ENCODE measurements around the gene TMOD1. TPM values are rescaled to one million over a fixed set of nuclear protein-coding genes. Genes with fewer than 3 reads are reported as not detected.

Gene TMOD1
- polyA plus RNA-seq, 1 of the 3 experiments (the other 2 are of a cell fraction), result 0.54 TPM

GRCh38 chr9:97601228-97601898 lies 99.9 kb downstream of the TMOD1 start:
- DNase-seq, result no peak

GRCh38 chr9:97602430-97602829 lies 101.0 kb downstream of the TMOD1 start:
- DNase-seq, result no peak
- Histone ChIP-seq H2AFZ (ENCODE audit: low read depth) (no peak overlapping the region), H3K4me2 (no peak overlapping the region), H3K9me2 (no peaks in the 10 kb centered on the region), H3F3A (replicated peaks; ENCODE audit: insufficient read depth) (no peaks in the 10 kb centered on the region), H3K9ac (no peak overlapping the region), H3K27ac (ENCODE audit: low read depth in 2 of 2, low read length in 1 of 2) (no peak overlapping the region; a peak in 1 of 4 replicates), H3K9me3 (no peaks in the 10 kb centered on the region), H3K4me3 (ENCODE audit: low read depth in 2 of 2, low read length in 1 of 2) (no peak overlapping the region), H3K36me3 (replicated peaks in 1 of 2; ENCODE audit: control insufficient read depth in 1 of 2, insufficient read depth in 2 of 2, low read length in 1 of 2) (peaks cover 8 to 72% of the 10 kb centered on the region in 2 experiments), H4K20me1 (ENCODE audit: insufficient read depth) (no peaks in the 10 kb centered on the region), H3K27me3 (ENCODE audit: insufficient read depth) (no peaks in the 10 kb centered on the region), H3K4me1 (ENCODE audit: control insufficient read depth in 1 of 2, insufficient read depth in 2 of 2, low read depth in 1 of 2, low read length in 1 of 2) (peaks cover 0 to 24% of the 10 kb centered on the region in 2 experiments; a peak in 2 of 4 replicates), H3K79me2 (ENCODE audit: insufficient read depth) (no peaks in the 10 kb centered on the region)
- POLR2A ChIA-PET, result interaction anchor here (1.0 kb wide), 1 partner anchor 31 kb away, joined by 3 read pairs; the partner anchor contains the start of genes NCBP1 and TSTD2
- CTCF ChIA-PET, result interaction anchor here (0.8 to 28.6 kb wide), 7 partner anchors 10 to 132 kb away, joined by 3 to 677 read pairs (median 3); no protein-coding TSS in a partner anchor
- WGBS (ENCODE audit: low lambda C conversion rate), result 90% methylated on average over 9 of the region's 10 CpGs
- TF ChIP-seq NRF1 (IDR thresholded peaks at IDR 0.05; ENCODE audit: low read depth, low read length) (no peak), TEAD4 (IDR thresholded peaks at IDR 0.05; ENCODE audit: borderline replicate concordance, insufficient read depth) (no peak), FOXM1 (IDR thresholded peaks at IDR 0.05; ENCODE audit: low read depth) (no peak), EP300 (IDR thresholded peaks at IDR 0.05; ENCODE audit: borderline replicate concordance in 1 of 2, low read depth in 1 of 2, low read length in 1 of 2) (no peak), TCF12 (IDR thresholded peaks at IDR 0.05) (no peak), CTCF (IDR thresholded peaks at IDR 0.05) (no peak), EZH2phosphoT487 (IDR thresholded peaks at IDR 0.05; ENCODE audit: borderline replicate concordance, low read depth) (no peak), CHD2 (IDR thresholded peaks at IDR 0.05; ENCODE audit: low read length, partially characterized antibody) (no peak), TAF1 (IDR thresholded peaks at IDR 0.05; ENCODE audit: borderline replicate concordance, low read depth, low read length) (no peak), GABPA (IDR thresholded peaks at IDR 0.05; ENCODE audit: low read depth) (no peak), JUND (IDR thresholded peaks at IDR 0.05) (no peak), RCOR1 (IDR thresholded peaks at IDR 0.05; ENCODE audit: low read length) (no peak)
- TF ChIP-seq, protein P1, sequence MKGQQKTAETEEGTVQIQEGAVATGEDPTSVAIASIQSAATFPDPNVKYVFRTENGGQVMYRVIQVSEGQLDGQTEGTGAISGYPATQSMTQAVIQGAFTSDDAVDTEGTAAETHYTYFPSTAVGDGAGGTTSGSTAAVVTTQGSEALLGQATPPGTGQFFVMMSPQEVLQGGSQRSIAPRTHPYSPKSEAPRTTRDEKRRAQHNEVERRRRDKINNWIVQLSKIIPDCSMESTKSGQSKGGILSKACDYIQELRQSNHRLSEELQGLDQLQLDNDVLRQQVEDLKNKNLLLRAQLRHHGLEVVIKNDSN (IDR thresholded peaks at IDR 0.05; ENCODE audit: borderline replicate concordance, low read depth), result no peak
- TF ChIP-seq, protein P2, sequence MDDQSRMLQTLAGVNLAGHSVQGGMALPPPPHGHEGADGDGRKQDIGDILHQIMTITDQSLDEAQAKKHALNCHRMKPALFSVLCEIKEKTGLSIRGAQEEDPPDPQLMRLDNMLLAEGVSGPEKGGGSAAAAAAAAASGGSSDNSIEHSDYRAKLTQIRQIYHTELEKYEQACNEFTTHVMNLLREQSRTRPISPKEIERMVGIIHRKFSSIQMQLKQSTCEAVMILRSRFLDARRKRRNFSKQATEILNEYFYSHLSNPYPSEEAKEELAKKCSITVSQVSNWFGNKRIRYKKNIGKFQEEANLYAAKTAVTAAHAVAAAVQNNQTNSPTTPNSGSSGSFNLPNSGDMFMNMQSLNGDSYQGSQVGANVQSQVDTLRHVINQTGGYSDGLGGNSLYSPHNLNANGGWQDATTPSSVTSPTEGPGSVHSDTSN (IDR thresholded peaks at IDR 0.05), result no peak

More at GRCh38 chr9:97601228-97601898, 99.9 kb downstream of the TMOD1 start:
- Histone ChIP-seq H3K36me3 (replicated peaks in 1 of 2; ENCODE audit: control insufficient read depth in 1 of 2, insufficient read depth in 2 of 2, low read length in 1 of 2) (peaks cover 8 to 67% of the 10 kb centered on the region in 2 experiments), H3F3A (replicated peaks; ENCODE audit: insufficient read depth) (no peaks in the 10 kb centered on the region), H3K9me3 (no peaks in the 10 kb centered on the region), H3K27me3 (ENCODE audit: insufficient read depth) (no peaks in the 10 kb centered on the region), H3K4me3 (ENCODE audit: low read depth in 2 of 2, low read length in 1 of 2) (no peak overlapping the region), H3K9me2 (no peaks in the 10 kb centered on the region), H2AFZ (ENCODE audit: low read depth) (no peak overlapping the region), H3K4me1 (ENCODE audit: control insufficient read depth in 1 of 2, insufficient read depth in 2 of 2, low read depth in 1 of 2, low read length in 1 of 2) (peaks cover 0 to 24% of the 10 kb centered on the region in 2 experiments; a peak in 2 of 4 replicates), H4K20me1 (ENCODE audit: insufficient read depth) (no peaks in the 10 kb centered on the region), H3K79me2 (ENCODE audit: insufficient read depth) (no peaks in the 10 kb centered on the region), H3K27ac (ENCODE audit: low read depth in 2 of 2, low read length in 1 of 2) (no peak overlapping the region; a peak in 1 of 4 replicates), H3K4me2 (no peak overlapping the region), H3K9ac (no peak overlapping the region)
- POLR2A ChIA-PET, result interaction anchor here (1.0 kb wide), 1 partner anchor 32 kb away, joined by 3 read pairs; the partner anchor contains the start of genes NCBP1 and TSTD2
- TF ChIP-seq SIN3A (IDR thresholded peaks at IDR 0.05; ENCODE audit: borderline replicate concordance, low read depth, low read length), result no peak
- TF ChIP-seq, protein P3, sequence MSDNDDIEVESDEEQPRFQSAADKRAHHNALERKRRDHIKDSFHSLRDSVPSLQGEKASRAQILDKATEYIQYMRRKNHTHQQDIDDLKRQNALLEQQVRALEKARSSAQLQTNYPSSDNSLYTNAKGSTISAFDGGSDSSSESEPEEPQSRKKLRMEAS (IDR thresholded peaks at IDR 0.05; ENCODE audit: low read depth), result no peak
- TF ChIP-seq RFX5 (IDR thresholded peaks at IDR 0.05; ENCODE audit: low read length), result no peak
- TF ChIP-seq RCOR1 (IDR thresholded peaks at IDR 0.05; ENCODE audit: low read length), result no peak
- TF ChIP-seq RAD21 (IDR thresholded peaks at IDR 0.05; ENCODE audit: low read length), result no peak
- no peak for TF ChIP-seq NFIC (IDR thresholded peaks at IDR 0.05; ENCODE audit: borderline replicate concordance)
- TF ChIP-seq FOXM1 (IDR thresholded peaks at IDR 0.05; ENCODE audit: low read depth), result no peak
- no peak for TF ChIP-seq MEF2A (IDR thresholded peaks at IDR 0.05; ENCODE audit: borderline replicate concordance, low read depth)
- TF ChIP-seq NRF1 (IDR thresholded peaks at IDR 0.05; ENCODE audit: low read depth, low read length), result no peak
- TF ChIP-seq, protein P4, sequence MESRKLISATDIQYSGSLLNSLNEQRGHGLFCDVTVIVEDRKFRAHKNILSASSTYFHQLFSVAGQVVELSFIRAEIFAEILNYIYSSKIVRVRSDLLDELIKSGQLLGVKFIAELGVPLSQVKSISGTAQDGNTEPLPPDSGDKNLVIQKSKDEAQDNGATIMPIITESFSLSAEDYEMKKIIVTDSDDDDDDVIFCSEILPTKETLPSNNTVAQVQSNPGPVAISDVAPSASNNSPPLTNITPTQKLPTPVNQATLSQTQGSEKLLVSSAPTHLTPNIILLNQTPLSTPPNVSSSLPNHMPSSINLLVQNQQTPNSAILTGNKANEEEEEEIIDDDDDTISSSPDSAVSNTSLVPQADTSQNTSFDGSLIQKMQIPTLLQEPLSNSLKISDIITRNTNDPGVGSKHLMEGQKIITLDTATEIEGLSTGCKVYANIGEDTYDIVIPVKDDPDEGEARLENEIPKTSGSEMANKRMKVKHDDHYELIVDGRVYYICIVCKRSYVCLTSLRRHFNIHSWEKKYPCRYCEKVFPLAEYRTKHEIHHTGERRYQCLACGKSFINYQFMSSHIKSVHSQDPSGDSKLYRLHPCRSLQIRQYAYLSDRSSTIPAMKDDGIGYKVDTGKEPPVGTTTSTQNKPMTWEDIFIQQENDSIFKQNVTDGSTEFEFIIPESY (IDR thresholded peaks at IDR 0.05; ENCODE audit: borderline replicate concordance, low read depth), result no peak
- TF ChIP-seq FOSL2 (IDR thresholded peaks at IDR 0.05; ENCODE audit: borderline replicate concordance, low read depth), result no peak
- no peak for TF ChIP-seq GATA2 (CRISPR knock-in tag; IDR thresholded peaks at IDR 0.05)
- TF ChIP-seq ELF1 (IDR thresholded peaks at IDR 0.05), result no peak
- no peak for TF ChIP-seq POLR2AphosphoS5 (IDR thresholded peaks at IDR 0.05; ENCODE audit: low read depth, low read length)
- 95% methylated on average over 7 of the region's 7 CpGs for WGBS (ENCODE audit: low lambda C conversion rate)
- CTCF ChIA-PET, result interaction anchor here (1.2 to 28.6 kb wide), 5 partner anchors 11 to 131 kb away, joined by 3 to 677 read pairs (median 3); no protein-coding TSS in a partner anchor
